IPS-18a (cell line): ENCODE measurements around the gene SPTAN1.

Source experiments
- H3K27ac ChIP-seq: one replicate; pipeline ENCODE4 v1.5.1; 2013; ENCODE audit warnings: low read length
- H3K27me3 ChIP-seq: one replicate; pipeline ENCODE4 v1.6.1; 2013; ENCODE audit warnings: mild to moderate bottlenecking, low read length; ENCODE audit not compliant: control insufficient read depth, insufficient read depth
- H3K36me3 ChIP-seq: one replicate; pipeline ENCODE4 v1.6.1; 2013; ENCODE audit warnings: low read depth, low read length; ENCODE audit not compliant: control insufficient read depth
- H3K4me1 ChIP-seq: one replicate; pipeline ENCODE4 v1.6.1; 2013; ENCODE audit warnings: low read depth, low read length; ENCODE audit not compliant: control insufficient read depth
- H3K4me3 ChIP-seq: one replicate; pipeline ENCODE4 v1.5.1; 2013; ENCODE audit warnings: low read length
- H3K9ac ChIP-seq: one replicate; pipeline ENCODE4 v1.6.1; 2013; ENCODE audit warnings: mild to moderate bottlenecking, low read length, moderate library complexity
- H3K9me3 ChIP-seq: one replicate; pipeline ENCODE4 v1.6.1; 2013; ENCODE audit warnings: low read depth, low read length; ENCODE audit not compliant: control insufficient read depth

The SPTAN1 gene

DNA sequence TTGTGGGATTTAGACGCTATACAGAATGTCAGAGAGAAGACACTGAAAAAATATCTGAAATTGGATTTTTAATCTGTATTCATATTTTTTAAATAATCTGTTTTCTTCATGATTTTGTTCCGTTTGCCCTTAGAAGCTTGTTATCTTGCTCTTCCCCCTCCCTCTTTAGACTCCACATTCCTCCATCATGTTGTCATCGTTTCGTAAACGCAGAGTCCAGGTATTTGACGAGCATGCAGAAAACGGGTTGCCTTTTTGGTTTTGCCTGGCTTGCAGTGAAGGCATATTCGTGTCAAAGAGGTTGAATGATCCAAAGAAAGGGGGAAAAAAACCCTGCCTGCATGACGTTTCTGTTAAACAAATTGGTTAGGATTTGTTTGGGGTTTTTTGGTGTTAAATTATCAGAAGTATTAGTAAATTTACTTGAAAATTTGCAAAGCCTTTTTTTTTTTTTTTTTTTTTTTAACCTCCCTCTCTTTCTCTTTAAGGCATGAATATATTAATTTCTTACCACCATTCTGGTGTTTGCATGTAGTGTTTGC, 2.9 kb downstream of the SPTAN1 start:
- Histone ChIP-seq H3K36me3 (no peaks in the 10 kb centered on the region), H3K4me3 (peak overlapping the region; percentile 87), H3K27me3 (peaks cover 28% of the 10 kb centered on the region), H3K4me1 (peaks cover 33% of the 10 kb centered on the region), H3K9ac (no peak overlapping the region), H3K9me3 (no peaks in the 10 kb centered on the region), H3K27ac (no peak overlapping the region)

DNA sequence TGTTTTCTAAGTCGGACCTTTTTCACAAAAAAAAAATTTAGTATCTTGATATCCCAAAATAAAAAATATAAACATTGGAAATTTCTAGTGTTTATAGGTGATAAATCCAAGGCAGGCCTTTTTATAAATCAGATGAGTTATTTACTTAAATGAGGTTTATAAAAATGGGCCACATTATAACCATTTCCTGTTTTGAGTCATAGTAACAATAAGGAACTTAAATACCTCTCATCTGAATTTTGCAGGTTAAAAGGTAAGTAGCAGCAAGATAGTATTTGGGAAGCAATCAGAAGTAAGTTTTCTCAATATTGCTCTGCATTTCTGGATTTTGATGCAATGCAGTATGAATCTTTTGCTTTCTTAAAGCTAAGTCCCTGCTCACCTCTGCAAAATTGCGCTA, 3.9 kb downstream of the SPTAN1 start:
- H3K27me3 ChIP-seq, result peaks cover 19% of the 10 kb centered on the region
- H3K4me1 ChIP-seq, result peaks cover 28% of the 10 kb centered on the region
- no peaks in the 10 kb centered on the region for H3K9me3 ChIP-seq
- H3K27ac ChIP-seq, result no peak overlapping the region
- no peak overlapping the region for H3K4me3 ChIP-seq
- no peak overlapping the region for H3K9ac ChIP-seq
- no peaks in the 10 kb centered on the region for H3K36me3 ChIP-seq

DNA sequence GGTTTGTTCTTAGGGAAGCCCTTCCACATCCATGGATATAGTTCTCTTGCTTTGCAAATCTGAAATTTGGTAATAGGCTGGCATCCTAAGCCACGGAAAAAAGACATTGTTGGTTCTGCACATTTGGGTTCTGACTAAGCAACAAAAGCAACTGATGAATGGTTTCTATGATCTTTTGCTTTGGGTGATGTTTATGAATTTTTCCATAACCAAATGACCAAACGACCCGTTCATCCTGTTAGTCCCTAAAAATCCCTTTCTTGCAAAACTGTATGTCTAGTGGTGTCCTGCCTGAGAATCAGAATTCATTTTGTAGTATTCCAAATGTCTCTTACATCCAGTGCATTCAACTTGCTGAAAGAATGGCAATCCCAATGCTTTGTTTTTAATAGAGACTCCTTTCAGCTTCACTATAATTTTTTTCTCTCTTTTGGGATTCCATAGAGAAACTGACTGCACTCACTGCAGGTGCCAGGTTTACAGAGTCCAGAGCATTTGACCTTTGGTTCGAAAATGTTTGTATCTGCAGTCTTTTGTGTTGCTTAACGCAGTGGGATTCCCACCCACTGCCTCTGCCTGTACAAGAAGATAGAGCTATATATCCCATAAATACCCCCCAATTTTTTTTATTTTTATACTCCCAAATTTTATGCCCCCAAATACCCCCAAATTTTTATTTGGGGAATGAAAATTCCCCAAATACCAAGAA, 4.7 kb downstream of the SPTAN1 start:
- H3K27ac ChIP-seq, result no peak overlapping the region
- H3K9ac ChIP-seq, result no peak overlapping the region

DNA sequence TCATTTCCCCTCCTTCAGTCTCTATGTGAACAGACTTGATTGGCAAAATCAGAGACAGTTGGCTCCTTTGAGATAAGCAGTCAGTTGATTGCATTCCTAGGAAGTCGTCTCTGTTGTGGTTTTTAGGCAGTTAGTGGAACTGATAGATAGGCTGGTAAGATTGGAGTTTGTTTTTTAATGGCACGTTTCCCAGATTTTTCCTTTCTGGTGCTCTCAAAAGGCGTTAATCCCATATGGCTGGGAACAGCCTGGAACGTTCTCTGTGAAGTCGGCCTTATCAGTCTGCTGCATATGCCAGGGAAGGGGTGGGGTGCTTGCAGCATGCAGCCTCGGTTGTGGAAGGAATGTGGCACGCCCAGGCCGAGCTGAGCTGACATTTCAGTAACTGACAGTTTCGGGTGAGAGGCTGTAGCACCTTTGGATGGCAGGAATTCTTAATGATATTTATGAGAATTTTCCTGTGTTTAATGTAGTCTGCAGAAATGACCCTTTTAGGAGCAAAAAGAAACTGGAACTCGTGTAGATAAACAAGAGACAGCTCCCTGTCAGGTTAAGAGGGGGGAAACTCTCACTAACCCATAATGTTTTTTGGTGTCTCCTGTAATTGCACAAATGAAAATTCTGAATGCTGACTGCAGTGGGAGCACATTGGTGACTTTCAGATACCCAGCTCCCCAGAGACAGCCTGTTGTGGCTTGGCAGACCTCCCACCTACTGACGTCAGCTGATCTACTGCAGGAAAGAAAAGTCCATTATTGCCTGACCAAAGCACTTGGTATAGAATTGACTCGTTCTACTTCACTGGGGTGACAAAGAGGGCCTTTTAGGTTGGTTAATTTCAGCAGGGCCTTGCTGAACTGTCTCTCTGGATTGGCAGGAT, 6.3 kb downstream of the SPTAN1 start:
- Histone ChIP-seq H3K4me3 (no peak overlapping the region), H3K27ac (no peak overlapping the region), H3K27me3 (peaks cover 10% of the 10 kb centered on the region), H3K9me3 (no peaks in the 10 kb centered on the region), H3K4me1 (peaks cover 18% of the 10 kb centered on the region), H3K36me3 (no peaks in the 10 kb centered on the region), H3K9ac (no peak overlapping the region)

More for the DNA sequence above, 4.7 kb downstream of the SPTAN1 start:
- Histone ChIP-seq H3K36me3 (no peaks in the 10 kb centered on the region), H3K4me3 (no peak overlapping the region), H3K9me3 (no peaks in the 10 kb centered on the region), H3K27me3 (peaks cover 15% of the 10 kb centered on the region), H3K4me1 (peaks cover 23% of the 10 kb centered on the region)

DNA sequence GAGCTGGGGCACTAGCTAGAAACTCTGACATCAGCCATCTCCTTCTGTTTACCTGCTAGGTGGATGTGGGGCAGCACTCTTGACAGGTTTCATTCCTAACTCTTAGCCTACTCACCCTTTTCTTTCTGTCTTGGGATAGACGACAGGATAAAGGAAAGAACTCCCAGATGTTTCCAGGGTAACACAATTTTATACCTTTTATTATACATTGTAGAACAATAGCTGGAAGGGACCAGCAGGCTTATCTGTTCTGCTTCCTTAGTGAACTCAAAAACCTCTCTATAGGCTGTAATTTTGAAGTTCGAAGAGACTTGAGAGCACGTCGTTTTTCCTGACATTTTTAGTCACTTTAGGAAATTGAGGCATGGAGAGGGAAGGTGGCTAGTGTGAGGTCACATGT, 13.2 kb downstream of the SPTAN1 start:
- H3K9ac ChIP-seq, result no peak overlapping the region
- H3K4me1 ChIP-seq, result no peaks in the 10 kb centered on the region
- no peak overlapping the region for H3K4me3 ChIP-seq
- no peak overlapping the region for H3K27ac ChIP-seq
- no peaks in the 10 kb centered on the region for H3K27me3 ChIP-seq
- H3K9me3 ChIP-seq, result no peaks in the 10 kb centered on the region
- peaks cover 23% of the 10 kb centered on the region for H3K36me3 ChIP-seq

DNA sequence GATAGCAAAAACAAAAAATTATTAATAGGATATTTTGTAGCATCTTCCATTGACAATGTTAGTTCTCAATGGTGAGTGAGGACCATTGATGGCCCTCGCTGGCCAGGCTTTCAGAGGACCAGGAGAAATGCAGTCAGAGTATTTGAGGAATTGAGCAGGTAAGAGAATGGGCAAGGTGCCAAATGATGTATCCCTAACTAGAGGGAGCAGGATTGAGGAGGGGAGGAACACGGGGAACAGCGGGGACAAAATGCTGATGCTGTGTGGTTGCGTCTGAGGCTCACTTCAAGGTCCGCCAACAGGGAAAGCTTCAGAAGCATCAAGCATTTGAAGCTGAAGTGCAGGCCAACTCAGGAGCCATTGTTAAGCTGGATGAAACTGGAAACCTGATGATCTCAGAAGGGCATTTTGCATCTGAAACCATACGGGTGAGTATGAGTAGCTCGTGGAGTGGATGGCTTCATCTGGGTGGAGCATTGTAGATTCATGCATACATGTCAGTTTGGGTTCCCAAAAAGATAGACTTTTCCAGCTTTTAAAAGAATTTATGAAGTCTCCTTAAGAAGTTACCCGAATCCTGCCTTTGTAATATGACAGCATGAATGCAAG, 16.2 kb downstream of the SPTAN1 start:
- H3K27me3 ChIP-seq, result no peaks in the 10 kb centered on the region
- H3K9me3 ChIP-seq, result no peaks in the 10 kb centered on the region
- H3K36me3 ChIP-seq, result peaks cover 28% of the 10 kb centered on the region

DNA sequence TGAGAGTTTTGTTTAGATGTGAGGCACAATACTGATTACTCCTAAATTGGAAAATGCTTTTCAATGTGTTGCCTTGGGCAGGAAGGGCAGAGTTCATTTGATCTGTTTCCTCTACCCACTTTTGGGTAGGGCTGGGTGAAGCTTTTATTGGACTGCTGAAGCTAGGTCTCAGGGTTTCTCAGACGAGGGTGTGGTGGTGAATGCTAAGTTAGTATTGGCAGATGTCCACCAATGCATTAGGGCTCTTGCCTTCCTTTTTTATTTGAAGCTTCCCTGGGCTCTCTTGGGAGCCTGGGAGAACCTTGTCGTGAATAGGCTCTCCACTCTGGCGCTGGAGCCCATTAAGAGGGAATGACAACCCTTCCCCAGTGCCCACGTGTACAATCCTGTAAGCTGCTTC, 23.1 kb downstream of the SPTAN1 start:
- no peaks in the 10 kb centered on the region for H3K27me3 ChIP-seq
- no peak overlapping the region for H3K4me3 ChIP-seq
- no peak overlapping the region for H3K27ac ChIP-seq
- no peak overlapping the region for H3K9ac ChIP-seq
- H3K9me3 ChIP-seq, result no peaks in the 10 kb centered on the region
- peaks cover 66% of the 10 kb centered on the region for H3K36me3 ChIP-seq
- H3K4me1 ChIP-seq, result no peaks in the 10 kb centered on the region

More for the DNA sequence above, 16.2 kb downstream of the SPTAN1 start:
- Histone ChIP-seq H3K4me3 (no peak overlapping the region), H3K9ac (no peak overlapping the region), H3K4me1 (no peaks in the 10 kb centered on the region), H3K27ac (no peak overlapping the region)

DNA sequence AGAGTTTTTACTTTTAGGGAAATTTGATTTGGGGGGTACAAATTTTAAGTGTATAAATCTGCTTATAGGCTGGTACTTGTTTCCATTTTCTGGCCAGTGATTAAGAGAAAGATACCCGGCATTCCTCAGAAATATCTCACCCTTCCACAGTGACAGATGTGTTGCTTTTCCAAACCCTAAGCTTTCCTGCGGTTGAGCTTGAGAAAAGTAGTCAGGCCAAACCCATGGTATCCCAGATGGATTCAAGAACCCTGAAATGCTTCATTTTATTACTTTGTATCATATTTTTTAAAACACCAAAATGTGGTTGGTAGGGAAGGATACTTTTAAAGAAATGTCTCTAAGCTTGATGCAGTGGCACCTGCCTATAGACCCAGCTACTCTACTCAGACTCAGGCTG, 23.5 kb downstream of the SPTAN1 start:
- H3K27ac ChIP-seq, result no peak overlapping the region
- H3K27me3 ChIP-seq, result no peaks in the 10 kb centered on the region
- H3K4me1 ChIP-seq, result no peaks in the 10 kb centered on the region
- H3K36me3 ChIP-seq, result peaks cover 70% of the 10 kb centered on the region
- no peak overlapping the region for H3K9ac ChIP-seq
- no peaks in the 10 kb centered on the region for H3K9me3 ChIP-seq
- no peak overlapping the region for H3K4me3 ChIP-seq

DNA sequence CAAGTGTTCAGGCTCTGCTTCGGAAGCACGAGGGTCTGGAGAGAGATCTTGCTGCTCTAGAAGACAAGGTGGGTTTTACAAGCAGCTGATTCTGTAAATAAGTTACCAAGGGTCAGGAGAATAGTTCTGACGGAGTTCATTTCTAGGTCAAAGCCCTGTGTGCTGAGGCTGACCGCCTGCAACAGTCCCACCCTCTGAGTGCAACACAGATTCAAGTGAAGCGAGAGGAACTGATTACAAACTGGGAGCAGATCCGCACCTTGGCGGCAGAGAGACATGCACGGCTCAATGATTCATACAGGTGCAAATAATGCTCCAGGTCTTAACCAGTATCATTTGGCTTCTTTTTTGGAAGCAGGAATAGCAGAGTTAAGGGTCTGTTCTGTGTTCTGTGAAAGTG, 24.8 kb downstream of the SPTAN1 start:
- Histone ChIP-seq H3K27ac (no peak overlapping the region), H3K36me3 (peaks cover 77% of the 10 kb centered on the region), H3K27me3 (no peaks in the 10 kb centered on the region), H3K9me3 (no peaks in the 10 kb centered on the region), H3K9ac (no peak overlapping the region), H3K4me3 (no peak overlapping the region), H3K4me1 (no peaks in the 10 kb centered on the region)

DNA sequence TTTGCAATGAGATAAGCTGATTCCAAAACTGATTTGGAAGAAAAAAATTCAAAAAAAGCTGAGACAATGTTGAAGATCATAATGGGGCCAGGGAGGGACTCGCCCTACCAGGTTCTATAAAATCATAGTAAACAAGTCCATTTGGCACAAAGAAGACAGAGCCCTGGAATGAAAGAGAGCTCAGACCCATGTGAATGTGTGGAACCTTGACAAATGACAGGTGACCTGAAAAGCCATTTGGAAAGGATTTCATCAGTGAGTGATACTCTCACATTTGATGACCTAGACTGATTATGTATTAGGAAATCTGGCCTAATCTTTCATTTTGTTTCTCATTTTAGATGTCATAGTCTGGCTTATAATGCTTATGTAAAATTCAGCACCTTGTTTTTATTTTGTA, 26.8 kb downstream of the SPTAN1 start:
- H3K36me3 ChIP-seq, result peaks cover 97% of the 10 kb centered on the region
- no peak overlapping the region for H3K4me3 ChIP-seq
- H3K9me3 ChIP-seq, result no peaks in the 10 kb centered on the region

DNA sequence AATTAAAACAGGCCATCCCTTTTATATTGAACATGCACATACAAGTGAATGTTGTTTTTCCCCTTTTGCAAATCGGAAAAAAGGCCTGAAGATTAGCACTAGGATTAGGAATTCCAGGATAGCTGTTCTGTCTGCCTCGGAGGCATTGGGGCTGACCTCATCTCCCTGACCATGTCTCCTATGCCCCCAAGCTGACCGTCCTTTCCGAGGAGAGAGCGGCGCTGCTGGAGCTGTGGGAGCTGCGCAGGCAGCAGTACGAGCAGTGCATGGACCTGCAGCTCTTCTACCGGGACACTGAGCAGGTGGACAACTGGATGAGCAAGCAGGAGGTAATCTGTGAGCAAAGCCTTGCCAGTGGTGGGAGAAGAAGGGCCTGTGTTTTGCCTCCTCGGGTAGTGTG, 28.3 kb downstream of the SPTAN1 start:
- H3K4me1 ChIP-seq, result no peaks in the 10 kb centered on the region
- H3K27ac ChIP-seq, result no peak overlapping the region
- no peak overlapping the region for H3K9ac ChIP-seq
- no peak overlapping the region for H3K4me3 ChIP-seq
- peaks cover 95% of the 10 kb centered on the region for H3K36me3 ChIP-seq
- no peaks in the 10 kb centered on the region for H3K9me3 ChIP-seq
- H3K27me3 ChIP-seq, result no peaks in the 10 kb centered on the region

More for the DNA sequence above, 26.8 kb downstream of the SPTAN1 start:
- Histone ChIP-seq H3K27me3 (no peaks in the 10 kb centered on the region), H3K27ac (no peak overlapping the region), H3K9ac (no peak overlapping the region), H3K4me1 (no peaks in the 10 kb centered on the region)
